Right ventricle myocardium inferior (tissue), 1 donor: ENCODE results near the gene DOLK. TPM values are rescaled to one million over a fixed set of nuclear protein-coding genes. Genes with fewer than 3 reads are reported as not detected.

ENCODE experiments used
- ATAC-seq: fragments of 200-7000 bp; cut with Tn5 transposase; one replicate; pipeline ENCODE4 v1.9.1; 2020; ENCODE audit warnings: mild to moderate bottlenecking, moderate library complexity
- DNase-seq: peaks from one replicate; pipeline ENCODE4 v3.0.0; 2021; ENCODE audit errors: missing footprints
- intact Hi-C: fragments of 100-400 bp; cut with DNase I; formaldehyde crosslinking; loops from one replicate; pipeline ENCODE4 v1.11.0; 2022
- total RNA-seq: library from RNA; stranded (reverse); fragmentation: NEBNext Ultra II Directional; extraction: Animal tissue kit (Norgen Biotek cat#: 25700); gene quantifications from one replicate; pipeline ENCODE4 v1.2.1, GENCODE V29; 2021
- donor health status: DM: no; HTN: yes; CAD: no; lungs with severe emphysema.

DOLK gene
- total RNA-seq, 1 donor from 2014 or later: 7.5 TPM

GRCh38 chr9:128937310-128938165 is 9.9 kb downstream of the DOLK start:
- intact Hi-C loops: no loop called here
- ATAC-seq (no peak), DNase-seq (peak; percentile 33)

DNA sequence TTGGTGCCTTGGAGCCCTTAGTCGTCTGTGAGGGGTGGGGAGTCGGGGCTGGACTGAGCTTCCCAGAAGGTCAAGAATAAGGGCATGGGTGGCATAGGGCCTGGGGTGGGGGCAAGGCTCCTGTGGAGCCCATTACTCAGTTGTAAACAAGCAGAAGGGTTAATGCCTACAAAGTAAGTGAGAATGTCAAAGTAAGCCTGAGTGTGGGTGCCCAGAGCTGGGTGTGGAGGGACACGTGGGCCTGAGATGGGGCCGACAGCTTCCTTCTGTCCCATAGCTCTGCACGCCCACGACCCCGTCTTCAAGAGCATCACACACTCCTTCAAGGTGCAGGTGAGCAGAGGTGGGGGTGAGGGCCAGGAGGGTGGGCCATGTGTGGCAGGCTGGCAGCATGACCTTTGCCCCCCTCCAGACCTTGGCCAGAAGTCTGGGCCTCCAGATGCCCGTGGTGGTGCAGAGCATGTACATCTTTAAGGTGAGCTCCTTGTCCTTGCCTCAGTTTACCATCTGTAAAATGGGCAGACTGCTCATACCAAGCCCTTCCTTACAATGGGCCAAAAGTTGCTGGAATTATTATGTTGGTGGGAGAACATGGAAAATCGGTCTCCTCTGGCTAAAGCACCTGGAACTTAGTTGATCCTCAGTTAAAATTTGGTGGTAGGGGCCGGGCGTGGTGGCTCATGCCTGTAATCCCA is 11.1 kb downstream of the DOLK start:
- intact Hi-C loops: no loop called here
- DNase-seq (no peak), ATAC-seq (no peak)

- no peak for ATAC-seq
- no peak for DNase-seq
- intact Hi-C loops: no loop called here
Observed at GRCh38 chr9:128933731-128934130, 13.7 kb downstream of the DOLK start.

GRCh38 chr9:128929560-128929959 is 17.8 kb downstream of the DOLK start:
- intact Hi-C loops: no loop called here
- DNase-seq (no peak), ATAC-seq (no peak)

- DNase-seq: no peak
- intact Hi-C loops: loop anchor here (1.0 kb wide), 1 partner anchor 65 kb away; no protein-coding TSS in a partner anchor
- ATAC-seq: no peak
Observed at GRCh38 chr9:128928624-128929023, 18.8 kb downstream of the DOLK start.

- intact Hi-C loops: loop anchor here (1.0 kb wide), 1 partner anchor 65 kb away; no protein-coding TSS in a partner anchor
- ATAC-seq: peak; percentile 79
- DNase-seq: no peak
Observed at GRCh38 chr9:128927731-128928411, 19.5 kb downstream of the DOLK start.

- ATAC-seq: no peak
- intact Hi-C loops: no loop called here
Observed at GRCh38 chr9:128923493-128923883, 23.9 kb downstream of the DOLK start.

DNA sequence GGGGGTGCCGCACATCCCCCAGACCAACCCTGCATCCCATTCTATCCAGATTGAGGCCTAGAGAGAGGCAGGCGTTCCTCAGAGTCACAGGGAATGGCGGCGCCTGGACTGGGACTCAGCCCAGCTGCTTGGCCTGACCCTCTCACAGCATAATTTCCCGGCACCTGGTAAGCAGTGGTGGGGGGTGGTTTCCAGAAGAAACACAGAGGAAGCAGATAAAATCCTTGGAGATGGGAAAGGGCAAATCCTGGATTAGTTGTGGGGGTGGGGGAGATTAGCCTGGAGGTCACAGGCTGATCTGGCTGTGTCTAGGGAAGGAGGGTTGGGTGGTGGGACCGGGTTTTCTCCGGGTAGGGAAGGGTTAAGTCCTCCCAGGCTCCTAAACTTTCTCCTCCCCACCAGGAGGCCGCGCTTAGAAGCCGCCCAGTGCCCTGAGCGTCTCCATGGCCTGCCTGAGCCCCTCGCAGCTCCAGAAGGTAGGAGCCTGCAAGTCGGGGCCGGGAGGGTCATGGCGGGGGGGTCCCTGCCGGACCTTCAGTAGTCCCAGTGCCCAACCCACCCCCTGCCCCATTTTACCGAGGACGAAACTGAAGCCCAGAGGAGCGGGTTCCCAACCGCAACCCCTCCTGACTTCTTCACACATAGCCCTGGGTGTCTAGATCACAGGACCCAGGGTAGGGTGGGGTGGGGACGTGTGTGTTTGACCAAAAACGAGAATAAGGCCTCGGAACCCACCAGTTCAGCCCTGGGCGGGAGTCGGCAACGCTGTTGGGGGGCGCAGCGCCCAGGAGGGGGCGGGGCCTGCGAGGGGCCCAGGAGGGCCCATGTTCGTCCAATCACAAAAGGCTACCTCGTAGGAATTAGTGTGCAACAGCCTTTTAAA is 25.3 kb downstream of the DOLK start:
- peak; percentile 69 for ATAC-seq
- intact Hi-C loops: no loop called here
- no peak for DNase-seq

More at GRCh38 chr9:128923493-128923883, 23.9 kb downstream of the DOLK start:
- DNase-seq: no peak

GRCh38 chr9:128920381-128921058 is 26.9 kb downstream of the DOLK start, which contains the start of gene PHYHD1:
Gene PHYHD1 (plus strand): TSS chr9:128920982. CDS start chr9:128922324, 1,342 bp downstream.
- ATAC-seq (peak; percentile 63), DNase-seq (peak; percentile 89)
- intact Hi-C loops: no loop called here

DNA sequence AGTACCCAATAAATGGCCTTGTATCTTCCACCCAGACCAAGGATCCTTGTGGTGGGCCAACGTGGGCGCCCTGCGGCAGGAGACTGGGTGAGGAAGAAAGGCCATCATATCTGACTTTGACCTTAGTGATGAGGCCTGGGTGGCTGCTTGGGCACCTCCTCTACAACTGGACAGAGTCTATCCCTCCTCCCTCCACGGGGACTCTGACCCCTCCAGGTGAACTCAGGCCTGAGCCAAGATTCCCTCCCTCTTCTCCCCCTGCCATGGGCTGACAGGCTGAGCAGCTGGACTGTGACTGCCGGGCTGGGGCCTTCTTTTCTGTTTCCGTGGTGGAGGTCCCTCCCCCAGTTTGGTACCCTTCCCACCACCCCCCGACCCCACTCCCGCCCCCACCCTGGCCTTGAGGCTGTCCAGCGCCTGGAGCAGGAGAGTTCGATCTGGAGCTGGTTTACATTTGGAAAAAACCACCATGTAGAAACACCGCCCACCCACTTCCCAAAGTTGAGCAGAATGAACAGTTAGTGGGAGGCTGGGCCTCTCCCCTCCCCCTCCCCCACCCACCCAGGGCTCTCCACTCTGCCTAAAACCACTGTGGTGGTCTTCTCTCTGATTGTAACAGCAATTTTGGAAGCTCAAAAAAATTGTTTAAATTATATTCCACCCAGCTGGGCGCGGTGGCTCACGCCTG is 27.9 kb downstream of the DOLK start:
- ATAC-seq: no peak
- intact Hi-C loops: no loop called here
- no peak for DNase-seq

- intact Hi-C loops: no loop called here
- no peak for ATAC-seq
- no peak for DNase-seq
Observed at GRCh38 chr9:128918921-128919320, 28.5 kb downstream of the DOLK start.

DNA sequence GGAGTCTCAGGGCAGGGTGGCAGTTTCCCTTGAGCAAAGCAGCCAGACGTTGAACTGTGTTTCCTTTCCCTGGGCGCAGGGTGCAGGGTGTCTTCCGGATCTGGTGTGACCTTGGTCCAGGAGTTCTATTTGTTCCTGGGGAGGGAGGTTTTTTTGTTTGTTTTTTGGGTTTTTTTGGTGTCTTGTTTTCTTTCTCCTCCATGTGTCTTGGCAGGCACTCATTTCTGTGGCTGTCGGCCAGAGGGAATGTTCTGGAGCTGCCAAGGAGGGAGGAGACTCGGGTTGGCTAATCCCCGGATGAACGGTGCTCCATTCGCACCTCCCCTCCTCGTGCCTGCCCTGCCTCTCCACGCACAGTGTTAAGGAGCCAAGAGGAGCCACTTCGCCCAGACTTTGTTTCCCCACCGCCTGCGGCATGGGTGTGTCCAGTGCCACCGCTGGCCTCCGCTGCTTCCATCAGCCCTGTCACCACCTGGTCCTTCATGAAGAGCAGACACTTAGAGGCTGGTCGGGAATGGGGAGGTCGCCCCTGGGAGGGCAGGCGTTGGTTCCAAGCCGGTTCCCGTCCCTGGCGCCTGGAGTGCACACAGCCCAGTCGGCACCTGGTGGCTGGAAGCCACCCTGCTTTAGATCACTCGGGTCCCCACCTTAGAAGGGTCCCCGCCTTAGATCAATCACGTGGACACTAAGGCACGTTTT is 30.1 kb downstream of the DOLK start:
- DNase-seq (peak; percentile 87), ATAC-seq (peak; percentile 52)

GRCh38 chr9:128916745-128917144 is 30.7 kb downstream of the DOLK start:
- ATAC-seq (no peak), DNase-seq (no peak)
- intact Hi-C loops: loop anchor here (2.0 kb wide), 1 partner anchor 34 kb away; the partner anchor contains the start of gene LRRC8A

More for the DNA sequence above, 30.1 kb downstream of the DOLK start:
- intact Hi-C loops: loop anchor here (2.0 kb wide), 1 partner anchor 34 kb away; the partner anchor contains the start of gene LRRC8A

GRCh38 chr9:128916204-128916603 is 31.2 kb downstream of the DOLK start:
- ATAC-seq (peak; percentile 59), DNase-seq (no peak)
- intact Hi-C loops: loop anchor here (2.0 kb wide), 1 partner anchor 33 kb away; the partner anchor contains the start of gene LRRC8A

DNA sequence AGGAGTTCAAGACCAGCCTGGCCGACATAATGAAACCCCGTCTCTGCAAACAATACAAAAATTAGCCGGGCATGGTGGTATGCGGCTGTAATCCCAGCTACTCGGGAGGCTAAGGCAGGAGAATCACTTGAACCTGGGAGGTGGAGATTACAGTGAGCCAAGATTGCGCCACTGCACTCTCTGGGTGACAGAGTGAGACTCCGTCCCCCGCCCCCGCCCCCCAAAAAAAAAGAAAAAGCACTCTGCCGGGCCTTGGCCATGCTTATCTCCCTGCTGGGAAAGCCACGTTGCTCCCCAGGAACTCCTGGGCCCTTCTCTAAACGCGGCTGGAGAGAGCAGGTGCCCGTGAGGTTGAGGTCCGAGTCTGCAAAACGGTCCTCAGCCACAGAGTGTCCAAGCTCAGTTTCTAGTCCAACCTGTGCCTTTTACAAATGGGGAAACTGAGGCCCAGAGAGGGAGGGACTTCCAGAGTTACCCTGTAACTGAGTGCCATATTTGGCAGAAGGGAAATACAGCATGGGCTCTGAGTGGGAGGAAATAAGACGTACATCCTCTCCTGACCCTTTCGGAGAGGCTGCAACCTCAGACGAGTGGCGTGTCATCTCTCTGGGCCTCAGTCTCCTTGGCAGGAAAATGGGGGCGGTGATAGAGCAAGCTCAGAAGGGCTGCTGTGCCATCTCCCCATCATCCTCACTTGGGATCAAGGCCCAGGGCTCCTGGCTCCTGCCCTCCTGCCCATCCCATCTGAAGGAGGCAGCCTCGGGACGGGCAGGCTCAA is 33.2 kb downstream of the DOLK start:
- DNase-seq (no peak), ATAC-seq (no peak)
- intact Hi-C loops: no loop called here
